Urinary bladder (tissue), 4 donors: ENCODE measurements around the gene SHE. TPM values are rescaled to one million over a fixed set of nuclear protein-coding genes. Genes with fewer than 3 reads are reported as not detected.
"Not testable (repeated sequence)": the region's sequence is repeated elsewhere in the genome, so short reads cannot be mapped to it uniquely, and the experiment has no call there.

Experiments
- DNase-seq: peaks from one replicate; pipeline ENCODE4 v3.0.0-alpha.2; 2015; ENCODE audit errors: extremely low spot score
- H3K27ac ChIP-seq: one replicate; pipeline ENCODE4 v1.5.1; 2013; ENCODE audit warnings: low read depth, mild to moderate bottlenecking, moderate library complexity
- H3K36me3 ChIP-seq: one replicate; pipeline ENCODE4 v1.6.1; 2013; ENCODE audit warnings: mild to moderate bottlenecking, moderate library complexity; ENCODE audit not compliant: insufficient read depth
- H3K4me1 ChIP-seq: one replicate; pipeline ENCODE4 v1.6.1; 2013; ENCODE audit warnings: mild to moderate bottlenecking, moderate library complexity; ENCODE audit not compliant: insufficient read depth
- H3K4me3 ChIP-seq: one replicate; pipeline ENCODE4 v1.5.1; 2013; ENCODE audit warnings: low read depth, low read length
- WGBS: extraction: QIAGEN DNeasy Blood & Tissue Kit; methylation state at CpG from one replicate; pipeline ENCODE4 v1.1.7; 2013; 5-methylcytosine and 5-hydroxymethylcytosine counted together
- polyA plus RNA-seq: library from polyadenylated mRNA; stranded (reverse); fragments of 200-250 nt; gene quantifications from one replicate; pipeline ENCODE4 v1.2.3, GENCODE V29; 2013
- total RNA-seq: library from RNA; depleted of rRNA; stranded (reverse); fragments of >200 nt; gene quantifications from one replicate; pipeline ENCODE4 v1.2.3, GENCODE V29; 2014
- donor health status: healthy with polysubstance abuse.
- donor health status: healthy.

SHE gene
- total and polyA plus RNA-seq, 2 donors = 15.3 to 17.7 TPM

GRCh38 chr1:154499446-154499845 lies 2.8 kb downstream of the SHE start:
- Histone ChIP-seq H3K36me3 (no peaks in the 10 kb centered on the region), H3K27ac (no peak overlapping the region), H3K4me1 (peaks cover 2% of the 10 kb centered on the region), H3K4me3 (no peak overlapping the region)
- 84% methylated on average over 1 of the region's 1 CpG for WGBS
- DNase-seq = no peak

GRCh38 chr1:154497026-154497806 lies 5.0 kb downstream of the SHE start:
- Histone ChIP-seq H3K27ac (no peak overlapping the region), H3K4me3 (no peak overlapping the region), H3K36me3 (no peaks in the 10 kb centered on the region), H3K4me1 (no peaks in the 10 kb centered on the region)
- WGBS = 37% methylated on average over 5 of the region's 5 CpGs
- DNase-seq = no peak

GRCh38 chr1:154496383-154496782 lies 5.8 kb downstream of the SHE start:
- Histone ChIP-seq H3K4me3 (no peak overlapping the region), H3K4me1 (no peaks in the 10 kb centered on the region), H3K36me3 (no peaks in the 10 kb centered on the region), H3K27ac (no peak overlapping the region)
- 47% methylated on average over 5 of the region's 5 CpGs for WGBS
- no peak for DNase-seq

- Histone ChIP-seq H3K4me3 (no peak overlapping the region), H3K27ac (no peak overlapping the region), H3K36me3 (no peaks in the 10 kb centered on the region), H3K4me1 (no peaks in the 10 kb centered on the region)
- no peak for DNase-seq
- 64% methylated on average over 8 of the region's 8 CpGs for WGBS
Measured at GRCh38 chr1:154495496-154496273, 6.5 kb downstream of the SHE start.

GRCh38 chr1:154493276-154493675 lies 8.9 kb downstream of the SHE start:
- DNase-seq = no peak
- Histone ChIP-seq H3K36me3 (no peaks in the 10 kb centered on the region), H3K4me3 (no peak overlapping the region), H3K4me1 (no peaks in the 10 kb centered on the region), H3K27ac (no peak overlapping the region)
- WGBS = 30% methylated on average over 8 of the region's 8 CpGs

- H3K4me1 ChIP-seq = no peaks in the 10 kb centered on the region
- H3K27ac ChIP-seq = no peak overlapping the region
- DNase-seq = no peak
- no peaks in the 10 kb centered on the region for H3K36me3 ChIP-seq
- no peak overlapping the region for H3K4me3 ChIP-seq
- WGBS = 74% methylated on average over 4 of the region's 4 CpGs
Measured at GRCh38 chr1:154492115-154492514, 10.1 kb downstream of the SHE start.

GRCh38 chr1:154490317-154490716 lies 11.9 kb downstream of the SHE start:
- H3K4me3 ChIP-seq = no peak overlapping the region
- no peaks in the 10 kb centered on the region for H3K4me1 ChIP-seq
- H3K36me3 ChIP-seq = no peaks in the 10 kb centered on the region
- DNase-seq = no peak
- 49% methylated on average over 1 of the region's 1 CpG for WGBS
- no peak overlapping the region for H3K27ac ChIP-seq

- Histone ChIP-seq H3K36me3 (no peaks in the 10 kb centered on the region), H3K4me1 (no peaks in the 10 kb centered on the region), H3K27ac (no peak overlapping the region), H3K4me3 (no peak overlapping the region)
- 33% methylated on average over 5 of the region's 5 CpGs for WGBS
- no peak for DNase-seq
Measured at GRCh38 chr1:154489695-154490274, 12.4 kb downstream of the SHE start.

GRCh38 chr1:154488922-154489321 lies 13.3 kb downstream of the SHE start:
- H3K4me1 ChIP-seq = no peaks in the 10 kb centered on the region
- no peaks in the 10 kb centered on the region for H3K36me3 ChIP-seq
- no peak for DNase-seq
- WGBS = 38% methylated on average over 20 of the region's 20 CpGs
- no peak overlapping the region for H3K4me3 ChIP-seq
- no peak overlapping the region for H3K27ac ChIP-seq

GRCh38 chr1:154486756-154487155 lies 15.5 kb downstream of the SHE start:
- H3K27ac ChIP-seq, H3K36me3 ChIP-seq: not testable (repeated sequence)
- WGBS = 70% methylated on average over 5 of the region's 5 CpGs

GRCh38 chr1:154485910-154486496 lies 16.2 kb downstream of the SHE start:
- Histone ChIP-seq H3K36me3 (no peaks in the 10 kb centered on the region), H3K4me3 (no peak overlapping the region), H3K27ac (no peak overlapping the region), H3K4me1 (no peaks in the 10 kb centered on the region)
- no peak for DNase-seq
- WGBS = 57% methylated on average over 7 of the region's 7 CpGs

More at GRCh38 chr1:154486756-154487155, 15.5 kb downstream of the SHE start:
- not testable (repeated sequence) for DNase-seq, H3K4me3 ChIP-seq, H3K4me1 ChIP-seq

GRCh38 chr1:154485106-154485505 lies 17.1 kb downstream of the SHE start:
- DNase-seq = no peak
- WGBS = 67% methylated on average over 5 of the region's 5 CpGs
- no peaks in the 10 kb centered on the region for H3K4me1 ChIP-seq
- H3K36me3 ChIP-seq = no peaks in the 10 kb centered on the region
- H3K4me3 ChIP-seq = no peak overlapping the region
- no peak overlapping the region for H3K27ac ChIP-seq

- Histone ChIP-seq H3K27ac (no peak overlapping the region), H3K4me3 (no peak overlapping the region), H3K4me1 (no peaks in the 10 kb centered on the region), H3K36me3 (no peaks in the 10 kb centered on the region)
- 77% methylated on average over 14 of the region's 14 CpGs for WGBS
- DNase-seq = no peak
Measured at GRCh38 chr1:154483941-154484803, 18.0 kb downstream of the SHE start.
